OCI-LY1 (cell line): ENCODE data around the gene KLHL29.

ENCODE experiments used
- H2AFZ ChIP-seq: fragments of 200-600 bp; sonication (generic), shearing (Covaris generic); 2 replicates; pipeline ENCODE4 v1.6.0; 2014; ENCODE audit warnings: antibody characterized with exemption, mild to moderate bottlenecking, low read length
- H3F3A ChIP-seq: fragments of 200-600 bp; sonication (generic), shearing (Covaris generic); 2 replicates; pipeline ENCODE4 v1.6.0; 2014; ENCODE audit warnings: mild to moderate bottlenecking, antibody characterized with exemption, low read length, moderate library complexity; ENCODE audit not compliant: insufficient read depth
- H3K27ac ChIP-seq: fragments of 200-600 bp; sonication (generic); 2 replicates; pipeline ENCODE4 v1.5.1; 2014; ENCODE audit warnings: low read length, mixed run types, mild to moderate bottlenecking, low read depth; ENCODE audit not compliant: poor library complexity, severe bottlenecking
- H3K27me3 ChIP-seq: fragments of 200-600 bp; sonication (generic); 2 replicates; pipeline ENCODE4 v1.6.0; 2014; ENCODE audit warnings: antibody characterized with exemption, mild to moderate bottlenecking, low read length, moderate library complexity; ENCODE audit not compliant: insufficient read depth
- H3K36me3 ChIP-seq: fragments of 200-600 bp; sonication (generic); 2 replicates; pipeline ENCODE4 v1.6.1; 2014; ENCODE audit warnings: mild to moderate bottlenecking, antibody characterized with exemption, low read length, moderate library complexity, mixed read lengths; ENCODE audit not compliant: insufficient read depth
- H3K4me1 ChIP-seq: fragments of 200-600 bp; sonication (generic); 2 replicates; pipeline ENCODE4 v1.5.1; 2014; ENCODE audit warnings: mild to moderate bottlenecking, low read length, moderate library complexity; ENCODE audit not compliant: insufficient read depth, severe bottlenecking
- H3K4me2 ChIP-seq: fragments of 200-600 bp; sonication (generic), shearing (Covaris generic); 2 replicates; pipeline ENCODE4 v1.6.1; 2014; ENCODE audit warnings: low read length
- H3K4me3 ChIP-seq: fragments of 200-600 bp; sonication (generic); 2 replicates; pipeline ENCODE4 v1.5.1; 2014; ENCODE audit warnings: low read length, low read depth, mild to moderate bottlenecking, mixed read lengths; ENCODE audit not compliant: poor library complexity, severe bottlenecking
- H3K79me2 ChIP-seq: fragments of 200-600 bp; shearing (Covaris generic); 2 replicates; pipeline ENCODE4 v1.6.1; 2016; ENCODE audit warnings: mixed run types, low read length, mixed read lengths; ENCODE audit not compliant: insufficient read depth
- H3K9ac ChIP-seq: fragments of 200-600 bp; sonication (generic), shearing (Covaris generic); 2 replicates; pipeline ENCODE4 v1.6.1; 2014; ENCODE audit warnings: mild to moderate bottlenecking, low read length, mixed read lengths
- H3K9me2 ChIP-seq: fragments of 200-600 bp; sonication (generic), shearing (Covaris generic); 2 replicates; pipeline ENCODE4 v1.6.1; 2014; ENCODE audit warnings: low read depth, mild to moderate bottlenecking, low read length, mixed read lengths
- H3K9me3 ChIP-seq: fragments of 200-600 bp; shearing (Covaris generic); 2 replicates; pipeline ENCODE4 v1.6.1; 2014; ENCODE audit warnings: low read length, mixed read lengths
- H4K20me1 ChIP-seq: fragments of 200-600 bp; sonication (generic), shearing (Covaris generic); 2 replicates; pipeline ENCODE4 v1.6.0; 2016; ENCODE audit warnings: mild to moderate bottlenecking, low read length; ENCODE audit not compliant: insufficient read depth
- EZH2 ChIP-seq: fragments of 200-600 bp; sonication (generic), shearing (Covaris generic); IDR thresholded peaks from 2 replicates; pipeline ENCODE4 v1.8.0; 2017; ENCODE audit warnings: borderline replicate concordance, mixed run types, mild to moderate bottlenecking, antibody characterized with exemption, low read length, moderate library complexity, mixed read lengths
- TF ChIP-seq, protein P1 (sequence below): fragments of 200-600 bp; sonication (generic), shearing (Covaris generic); IDR thresholded peaks from 2 replicates; pipeline ENCODE4 v1.5.1; 2017; ENCODE audit warnings: mild to moderate bottlenecking, antibody characterized with exemption, low read length, moderate library complexity, mixed read lengths

KLHL29 gene

GRCh38 chr2:23618265-23618664 lies 233.3 kb downstream of the KLHL29 start:
- H3K4me2 ChIP-seq = no peak overlapping the region
- no peaks in the 10 kb centered on the region for H3F3A ChIP-seq
- H3K9me3 ChIP-seq = no peaks in the 10 kb centered on the region
- H3K9me2 ChIP-seq = no peaks in the 10 kb centered on the region
- no peaks in the 10 kb centered on the region for H3K36me3 ChIP-seq
- no peak overlapping the region for H3K4me3 ChIP-seq
- no peak overlapping the region for H2AFZ ChIP-seq
- H3K79me2 ChIP-seq = no peaks in the 10 kb centered on the region
- H3K9ac ChIP-seq = no peak overlapping the region
- TF ChIP-seq EZH2 = no peak
- no peaks in the 10 kb centered on the region for H4K20me1 ChIP-seq
- no peaks in the 10 kb centered on the region for H3K4me1 ChIP-seq
- 0 out of 2 replicates have a peak, but pooled peaks cover 6% of the 10 kb centered on the region for H3K27me3 ChIP-seq
- no peak overlapping the region for H3K27ac ChIP-seq

DNA sequence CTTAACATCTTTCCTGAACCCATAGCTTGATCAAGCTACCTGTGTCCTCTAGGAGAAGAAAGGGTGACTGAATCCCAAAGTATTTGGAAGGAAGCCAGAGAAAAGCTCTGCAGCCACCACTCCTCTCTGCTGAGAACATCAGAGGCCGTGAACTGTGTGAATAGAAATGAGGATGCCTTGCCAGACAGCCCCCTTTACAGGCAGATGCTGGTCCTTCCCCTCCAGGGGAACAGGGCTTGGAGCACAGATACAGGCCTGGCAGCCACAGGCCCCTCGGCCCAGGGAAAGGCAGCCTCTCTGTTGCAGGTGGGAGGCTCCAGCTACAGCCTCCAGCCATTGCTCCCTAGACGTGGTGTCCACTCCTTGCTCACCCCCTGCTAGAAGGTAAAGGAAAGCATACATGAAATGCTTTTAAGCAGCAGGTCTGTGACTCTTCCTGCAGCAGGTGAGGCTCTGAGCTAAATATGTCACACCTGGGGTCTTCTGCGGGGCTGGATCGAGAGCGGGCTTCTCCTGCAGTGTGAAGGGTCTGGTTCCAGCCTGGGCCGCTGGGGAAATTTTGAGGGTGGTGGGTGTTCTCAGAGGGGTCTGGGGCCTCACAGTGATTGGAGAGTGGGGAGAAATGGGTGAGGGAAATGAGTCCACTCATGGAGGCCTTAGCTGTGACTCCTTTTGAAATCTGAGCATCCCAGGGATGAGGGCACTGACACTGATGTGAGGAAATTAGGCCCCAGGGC lies 234.0 kb downstream of the KLHL29 start:
- Histone ChIP-seq H3K27me3 (0 out of 2 replicates have a peak, but pooled peaks cover 6% of the 10 kb centered on the region), H2AFZ (no peak overlapping the region), H3K27ac (no peak overlapping the region), H4K20me1 (no peaks in the 10 kb centered on the region), H3K4me1 (no peaks in the 10 kb centered on the region), H3K4me2 (no peak overlapping the region), H3K9ac (no peak overlapping the region), H3K9me3 (no peaks in the 10 kb centered on the region), H3F3A (no peaks in the 10 kb centered on the region), H3K36me3 (no peaks in the 10 kb centered on the region), H3K79me2 (no peaks in the 10 kb centered on the region), H3K9me2 (no peaks in the 10 kb centered on the region), H3K4me3 (no peak overlapping the region)
- TF ChIP-seq, protein P1, sequence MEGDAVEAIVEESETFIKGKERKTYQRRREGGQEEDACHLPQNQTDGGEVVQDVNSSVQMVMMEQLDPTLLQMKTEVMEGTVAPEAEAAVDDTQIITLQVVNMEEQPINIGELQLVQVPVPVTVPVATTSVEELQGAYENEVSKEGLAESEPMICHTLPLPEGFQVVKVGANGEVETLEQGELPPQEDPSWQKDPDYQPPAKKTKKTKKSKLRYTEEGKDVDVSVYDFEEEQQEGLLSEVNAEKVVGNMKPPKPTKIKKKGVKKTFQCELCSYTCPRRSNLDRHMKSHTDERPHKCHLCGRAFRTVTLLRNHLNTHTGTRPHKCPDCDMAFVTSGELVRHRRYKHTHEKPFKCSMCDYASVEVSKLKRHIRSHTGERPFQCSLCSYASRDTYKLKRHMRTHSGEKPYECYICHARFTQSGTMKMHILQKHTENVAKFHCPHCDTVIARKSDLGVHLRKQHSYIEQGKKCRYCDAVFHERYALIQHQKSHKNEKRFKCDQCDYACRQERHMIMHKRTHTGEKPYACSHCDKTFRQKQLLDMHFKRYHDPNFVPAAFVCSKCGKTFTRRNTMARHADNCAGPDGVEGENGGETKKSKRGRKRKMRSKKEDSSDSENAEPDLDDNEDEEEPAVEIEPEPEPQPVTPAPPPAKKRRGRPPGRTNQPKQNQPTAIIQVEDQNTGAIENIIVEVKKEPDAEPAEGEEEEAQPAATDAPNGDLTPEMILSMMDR = no peak
- TF ChIP-seq EZH2 = no peak

DNA sequence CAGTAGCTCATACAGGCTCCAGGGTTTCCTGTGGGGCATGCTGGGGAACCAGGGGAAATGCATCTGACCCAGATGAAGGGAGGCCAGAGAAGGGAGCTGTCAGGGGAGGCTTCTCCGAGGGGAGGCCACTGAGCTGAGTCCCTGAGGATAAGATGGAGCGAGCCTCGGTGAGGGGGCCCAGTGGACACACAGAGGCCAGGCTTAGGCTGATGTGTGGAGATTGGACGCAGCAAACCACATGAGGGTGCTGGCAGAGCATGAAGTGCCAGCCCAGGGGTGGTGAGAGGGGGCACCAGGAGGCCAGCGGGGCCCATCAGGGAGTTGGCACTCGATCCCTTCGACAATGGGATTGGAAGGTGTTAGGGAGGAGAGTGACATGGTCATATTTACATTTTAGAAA lies 235.0 kb downstream of the KLHL29 start:
- H3K36me3 ChIP-seq = no peaks in the 10 kb centered on the region
- H3K4me2 ChIP-seq = no peak overlapping the region
- H3K79me2 ChIP-seq = no peaks in the 10 kb centered on the region
- no peak overlapping the region for H3K9ac ChIP-seq
- no peak overlapping the region for H2AFZ ChIP-seq
- 0 out of 2 replicates have a peak, but pooled peaks cover 6% of the 10 kb centered on the region for H3K27me3 ChIP-seq
- H3K27ac ChIP-seq = no peak overlapping the region
- H4K20me1 ChIP-seq = no peaks in the 10 kb centered on the region
- H3K9me3 ChIP-seq = no peaks in the 10 kb centered on the region
- TF ChIP-seq EZH2 = no peak
- TF ChIP-seq, protein P1 = no peak
- H3K9me2 ChIP-seq = no peaks in the 10 kb centered on the region
- no peaks in the 10 kb centered on the region for H3F3A ChIP-seq
- H3K4me3 ChIP-seq = no peak overlapping the region
- H3K4me1 ChIP-seq = no peaks in the 10 kb centered on the region

GRCh38 chr2:23620841-23621341 lies 235.9 kb downstream of the KLHL29 start:
- H3F3A ChIP-seq = no peaks in the 10 kb centered on the region
- H3K4me2 ChIP-seq = no peak overlapping the region
- H3K4me3 ChIP-seq = no peak overlapping the region
- H3K9ac ChIP-seq = no peak overlapping the region
- H3K27ac ChIP-seq = no peak overlapping the region
- TF ChIP-seq, protein P1 = no peak
- TF ChIP-seq EZH2 = no peak
- 0 out of 2 replicates have a peak, but pooled peaks cover 6% of the 10 kb centered on the region for H3K27me3 ChIP-seq
- no peaks in the 10 kb centered on the region for H3K9me2 ChIP-seq
- H2AFZ ChIP-seq = no peak overlapping the region
- H3K4me1 ChIP-seq = no peaks in the 10 kb centered on the region
- H4K20me1 ChIP-seq = no peaks in the 10 kb centered on the region
- H3K36me3 ChIP-seq = no peaks in the 10 kb centered on the region
- no peaks in the 10 kb centered on the region for H3K9me3 ChIP-seq
- no peaks in the 10 kb centered on the region for H3K79me2 ChIP-seq
